GM12878 (cell line): ENCODE data around the gene GH2. TPM values are rescaled to one million over a fixed set of nuclear protein-coding genes. Genes with fewer than 3 reads are reported as not detected.
"Not testable (repeated sequence)": the region's sequence is repeated elsewhere in the genome, so short reads cannot be mapped to it uniquely, and the experiment has no call there.

ENCODE experiments used
- ATAC-seq: fragments of 200-7000 bp; cut with Tn5 transposase; 3 replicates; pipeline ENCODE4 v1.9.1; 2020; ENCODE audit warnings: mild to moderate bottlenecking, moderate library complexity
- BruUV-seq: library from RNA; stranded (reverse); fragments of 400-500 nt; replicated peaks from 2 replicates; lab custom pipeline; 2021; lab: Mats Ljungman, UMichigan
- CTCF ChIA-PET: fragments of 300-600 bp; sonication (Branson Sonifier 250); formaldehyde crosslinking; extraction: SDS; loops from one replicate; lab custom pipeline; 2021; ENCODE audit warnings: inconsistent platforms; lab: Yijun Ruan, JAX
- POLR2A ChIA-PET: fragments of 350-600 bp; formaldehyde crosslinking; extraction: SDS; loops from one replicate; lab custom pipeline; 2021; ENCODE audit warnings: inconsistent platforms; lab: Charles Lee
- RAD21 ChIA-PET: fragments of 300-600 bp; sonication (Branson Sonifier 250); formaldehyde crosslinking; loops from one replicate; lab custom pipeline; 2023; ENCODE audit warnings: antibody characterized with exemption; ENCODE audit not compliant: unreplicated experiment; lab: Charles Lee
- SMC1A ChIA-PET: fragments of 300-600 bp; sonication (Branson Sonifier 250); formaldehyde crosslinking; loops from one replicate; lab custom pipeline; 2023; ENCODE audit not compliant: unreplicated experiment, uncharacterized antibody; lab: Charles Lee
- DNase-seq: peaks from one replicate; pipeline ENCODE4 v3.0.0-alpha.2; 2011; ENCODE audit warnings: low read depth, low spot score
- FAIRE-seq: peaks from 3 replicates; lab custom pipeline; 2011; peaks lifted over from hg19 to GRCh38; lab: Jason Lieb, UNC
- H2AFZ ChIP-seq: 2 replicates; pipeline ENCODE4 v1.6.0; 2011; ENCODE audit warnings: low read depth, low read length, control low read depth; ENCODE audit not compliant: control insufficient read depth
- H3K27ac ChIP-seq: 2 replicates; pipeline ENCODE4 v1.5.1; 2011; ENCODE audit warnings: control low read depth; ENCODE audit not compliant: control insufficient read depth, insufficient read depth
- H3K27me3 ChIP-seq, 2 experiments: replicated peaks in 1 of 2; 2 replicates each; pipeline versions ENCODE4 v1.6.0 to v1.6.1; 2011; ENCODE audit warnings: low read length in 1 of 2; ENCODE audit not compliant: control insufficient read depth in 2 of 2, insufficient read depth in 2 of 2
- H3K36me3 ChIP-seq, 2 experiments: 2 replicates each; pipeline ENCODE4 v1.5.1; 2011; ENCODE audit warnings: low read length in 1 of 2; ENCODE audit not compliant: control insufficient read depth in 2 of 2, insufficient read depth in 2 of 2
- H3K4me1 ChIP-seq: 2 replicates; pipeline ENCODE4 v1.6.1; 2011; ENCODE audit warnings: mild to moderate bottlenecking, low read length, moderate library complexity, mixed read lengths; ENCODE audit not compliant: control insufficient read depth, insufficient read depth
- H3K4me2 ChIP-seq: 2 replicates; pipeline ENCODE4 v1.6.0; 2011; ENCODE audit warnings: control low read depth; ENCODE audit not compliant: control insufficient read depth, insufficient read depth
- H3K4me3 ChIP-seq: fragments of 200-600 bp; sonication (generic); 2 replicates; pipeline ENCODE4 v1.5.1; 2016
- H3K79me2 ChIP-seq: 2 replicates; pipeline ENCODE4 v1.6.0; 2011; ENCODE audit warnings: low read length; ENCODE audit not compliant: control insufficient read depth, insufficient read depth
- H3K9ac ChIP-seq: 2 replicates; pipeline ENCODE4 v1.8.0; 2011; ENCODE audit warnings: low read length, control low read depth, mixed read lengths; ENCODE audit not compliant: control insufficient read depth, insufficient read depth
- H3K9me3 ChIP-seq: replicated peaks from 3 replicates; pipeline ENCODE4 v1.5.1; 2011; ENCODE audit warnings: mild to moderate bottlenecking, low read length; ENCODE audit not compliant: control insufficient read depth, insufficient read depth
- H4K20me1 ChIP-seq: 2 replicates; pipeline ENCODE4 v1.6.0; 2011; ENCODE audit not compliant: control insufficient read depth, insufficient read depth
- CHD4 ChIP-seq: fragments of 200-600 bp; sonication (generic); IDR thresholded peaks from 2 replicates; pipeline ENCODE4 v1.6.1; 2016; ENCODE audit warnings: mild to moderate bottlenecking
- POLR2AphosphoS2 ChIP-seq: IDR thresholded peaks from 2 replicates; pipeline ENCODE4 v1.6.1; 2011; ENCODE audit warnings: low read depth, mild to moderate bottlenecking, low read length, improper control_type of control experiment, moderate library complexity
- SMAD1 ChIP-seq: fragments of 450-650 bp; IDR thresholded peaks from 2 replicates; pipeline ENCODE4 v1.6.1; 2018; ENCODE audit warnings: mild to moderate bottlenecking, low read depth; ENCODE audit not compliant: partially characterized antibody
- SUPT20H ChIP-seq: IDR thresholded peaks from 2 replicates; pipeline ENCODE4 v1.6.1; 2011; ENCODE audit warnings: low read depth, mild to moderate bottlenecking, low read length, moderate library complexity, borderline replicate concordance; ENCODE audit not compliant: control insufficient read depth
- ZNF217 ChIP-seq: fragments of 450-650 bp; IDR thresholded peaks from 2 replicates; pipeline ENCODE4 v1.6.1; 2017; ENCODE audit warnings: antibody characterized with exemption, mild to moderate bottlenecking
- WGBS: methylation state at CpG from one replicate; pipeline ENCODE4 v1.1.6; 2016; ENCODE audit warnings: low lambda C conversion rate; ENCODE audit not compliant: insufficient replicate concordance, insufficient coverage; ENCODE audit errors: missing lambda C conversion rate; 5-methylcytosine and 5-hydroxymethylcytosine counted together
- in situ Hi-C: fragments of 300-500 bp; cut with MboI; formaldehyde crosslinking; loops from 9 replicates; pipeline ENCODE4 v1.14.3; 2018; ENCODE audit warnings: mixed read lengths
- intact Hi-C: fragments of 100-400 bp; cut with micrococcal nuclease; formaldehyde crosslinking; loops from one replicate; pipeline ENCODE4 v1.14.2; 2022; ENCODE audit not compliant: unreplicated experiment
- polyA plus RNA-seq, 11 experiments: library from polyadenylated mRNA; depleted of rRNA in 4 of 11; unstranded in 6 of 11; stranded (reverse) in 5 of 11; fragments of >200 nt; fragmentation: Nextera tagmentation in 4 of 11; fragmentation: Illumina TruSeq in 1 of 11; extraction: Ambion mirVana in 4 of 11; extraction: Trizol in 1 of 11; gene quantifications; 1 replicate in 1 of 11; 2 replicates in 10 of 11; pipeline versions ENCODE4 v1.2.1 to v1.2.3, GENCODE V29; 2011 to 2016; ENCODE audit warnings: inconsistent platforms in 2 of 11, missing spikeins in 2 of 11, low read depth in 1 of 11
- total RNA-seq, 4 experiments: library from RNA; depleted of rRNA in 3 of 4; stranded (reverse); fragments of >200 nt in 3 of 4; fragmentation: Illumina TruSeq in 1 of 4; extraction: Trizol in 1 of 4; gene quantifications; 2 replicates each; pipeline versions ENCODE4 v1.2.1 to v1.2.3, GENCODE V29; 2013 to 2021

The GH2 gene
- total and polyA plus RNA-seq, 10 of the 15 experiments (the other 5 are each of a cell fraction or from before 2014, with no cell fraction given): not detected

- DNase-seq, in situ Hi-C loops, H3K4me3 ChIP-seq, ATAC-seq, H3K9ac ChIP-seq, H3K9me3 ChIP-seq, H3K27me3 ChIP-seq, FAIRE-seq, H3K79me2 ChIP-seq, H4K20me1 ChIP-seq, H3K4me2 ChIP-seq, H3K27ac ChIP-seq, BruUV-seq, H3K36me3 ChIP-seq, H2AFZ ChIP-seq: not testable (repeated sequence)
- ChIA-PET SMC1A (interaction anchor here (0.9 to 14.0 kb wide), 16 partner anchors 11 to 217 kb away, joined by 3 to 248 read pairs (median 14); partner anchors contain the start of genes CD79B and ICAM2), RAD21 (interaction anchor here (0.6 to 9.2 kb wide), 20 partner anchors 9 to 213 kb away, joined by 3 to 288 read pairs (median 5); partner anchors contain the start of genes CD79B, ERN1 and ICAM2), CTCF (interaction anchor here (1.0 to 17.4 kb wide), 36 partner anchors 8 to 361 kb away, joined by 3 to 481 read pairs (median 6); partner anchors contain the start of genes CD79B, ERN1 and ICAM2), POLR2A (interaction anchor here (1.3 to 2.8 kb wide), 6 partner anchors 13 to 213 kb away, joined by 5 to 22 read pairs (median 12); partner anchors contain the start of genes CD79B and ICAM2)
- intact Hi-C loops: loop anchor here (1.0 to 2.0 kb wide), 6 partner anchors 27 to 214 kb away; no protein-coding TSS in a partner anchor
- peaks cover 16% of the 10 kb centered on the region for H3K4me1 ChIP-seq
- WGBS: 57% methylated on average over 10 of the region's 10 CpGs
Observed at GRCh38 chr17:63918789-63919305, 37.1 kb upstream of the GH2 start, which contains the start of gene GH1. Gene GH1 (minus strand): TSS chr17:63918839. CDS start chr17:63918776, 63 bp downstream.

- H3K79me2 ChIP-seq: no peaks in the 10 kb centered on the region
- no peak overlapping the region for H2AFZ ChIP-seq
- TF ChIP-seq ZNF217 (no peak), CHD4 (no peak), SUPT20H (no peak), POLR2AphosphoS2 (no peak), SMAD1 (no peak)
- intact Hi-C loops: loop anchor here (2.0 kb wide), 2 partner anchors 98 to 214 kb away; no protein-coding TSS in a partner anchor
- ChIA-PET SMC1A (interaction anchor here (0.9 to 14.0 kb wide), 10 partner anchors 13 to 214 kb away, joined by 3 to 248 read pairs (median 46); partner anchors contain the start of genes CD79B and ICAM2), POLR2A (interaction anchor here (1.5 to 2.8 kb wide), 3 partner anchors 28 to 214 kb away, joined by 5 to 22 read pairs (median 15); partner anchors contain the start of gene ICAM2), RAD21 (interaction anchor here (0.6 to 9.2 kb wide), 12 partner anchors 10 to 214 kb away, joined by 3 to 288 read pairs (median 34); partner anchors contain the start of genes CD79B, ERN1 and ICAM2), CTCF (interaction anchor here (0.5 to 17.4 kb wide), 20 partner anchors 8 to 214 kb away, joined by 3 to 481 read pairs (median 12); partner anchors contain the start of genes CD79B, ERN1 and ICAM2)
- H3K36me3 ChIP-seq: no peaks in the 10 kb centered on the region
- in situ Hi-C loops: no loop called here
- BruUV-seq: no TSS peak
- no peaks in the 10 kb centered on the region for H3K9me3 ChIP-seq
- H4K20me1 ChIP-seq: no peaks in the 10 kb centered on the region
- H3K9ac ChIP-seq: no peak overlapping the region
- DNase-seq (no peak), ATAC-seq (no peak), FAIRE-seq (no peak)
- no peak overlapping the region for H3K27ac ChIP-seq
- H3K4me3 ChIP-seq: no peak overlapping the region
- peaks cover 16% of the 10 kb centered on the region for H3K4me1 ChIP-seq
- 73% methylated on average over 10 of the region's 10 CpGs for WGBS
- no peak overlapping the region for H3K4me2 ChIP-seq
- no peaks in the 10 kb centered on the region for H3K27me3 ChIP-seq
Observed at GRCh38 chr17:63918305-63918704, 36.6 kb upstream of the GH2 start.
